ENCODE data around the gene GALK2. TPM values are rescaled to one million over a fixed set of nuclear protein-coding genes. Genes with fewer than 3 reads are reported as not detected.

GALK2 gene
- total and polyA plus RNA-seq, 2 donors (not counting 1 experiment from before 2014, with no cell fraction given), result 11.2 to 23.1 TPM

DNA sequence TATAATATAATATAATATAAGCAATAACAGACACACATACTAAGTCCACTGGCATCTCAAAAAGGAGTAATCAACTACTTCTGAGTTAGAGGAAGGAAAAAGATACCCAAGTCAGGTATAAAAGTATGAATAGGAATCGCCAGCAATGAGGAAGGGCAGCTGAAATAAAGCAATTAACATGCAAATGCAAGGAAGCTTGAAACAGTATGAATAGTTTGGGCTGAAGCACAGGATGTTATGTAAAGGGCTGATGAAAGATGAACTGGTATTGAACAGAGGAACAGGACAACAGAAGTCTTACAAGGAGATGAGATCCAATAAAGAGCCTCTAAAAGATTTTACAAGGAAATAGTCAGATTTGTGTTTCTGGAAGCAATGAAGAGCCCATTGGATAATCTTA, 21.7 kb upstream of the GALK2 start:
- TF ChIP-seq, protein P1, sequence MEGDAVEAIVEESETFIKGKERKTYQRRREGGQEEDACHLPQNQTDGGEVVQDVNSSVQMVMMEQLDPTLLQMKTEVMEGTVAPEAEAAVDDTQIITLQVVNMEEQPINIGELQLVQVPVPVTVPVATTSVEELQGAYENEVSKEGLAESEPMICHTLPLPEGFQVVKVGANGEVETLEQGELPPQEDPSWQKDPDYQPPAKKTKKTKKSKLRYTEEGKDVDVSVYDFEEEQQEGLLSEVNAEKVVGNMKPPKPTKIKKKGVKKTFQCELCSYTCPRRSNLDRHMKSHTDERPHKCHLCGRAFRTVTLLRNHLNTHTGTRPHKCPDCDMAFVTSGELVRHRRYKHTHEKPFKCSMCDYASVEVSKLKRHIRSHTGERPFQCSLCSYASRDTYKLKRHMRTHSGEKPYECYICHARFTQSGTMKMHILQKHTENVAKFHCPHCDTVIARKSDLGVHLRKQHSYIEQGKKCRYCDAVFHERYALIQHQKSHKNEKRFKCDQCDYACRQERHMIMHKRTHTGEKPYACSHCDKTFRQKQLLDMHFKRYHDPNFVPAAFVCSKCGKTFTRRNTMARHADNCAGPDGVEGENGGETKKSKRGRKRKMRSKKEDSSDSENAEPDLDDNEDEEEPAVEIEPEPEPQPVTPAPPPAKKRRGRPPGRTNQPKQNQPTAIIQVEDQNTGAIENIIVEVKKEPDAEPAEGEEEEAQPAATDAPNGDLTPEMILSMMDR (IDR thresholded peaks at IDR 0.05), result no peak
- no peak for TF ChIP-seq EZH2 (IDR thresholded peaks at IDR 0.05; ENCODE audit: borderline replicate concordance, insufficient read depth, low read depth, low read length, poor library complexity, severe bottlenecking)
- Histone ChIP-seq H3K4me3 (ENCODE audit: control extremely low read depth in 1 of 5, extremely low read depth in 1 of 5, insufficient read depth in 1 of 5, low read depth in 2 of 5, low read length in 4 of 5) (no peak overlapping the region), H3K27ac (ENCODE audit: low read length in 2 of 2) (peak overlapping the region in 1 of 2 donors; percentile 12), H4K20me1 (ENCODE audit: control insufficient read depth, insufficient read depth, low read length, poor library complexity, severe bottlenecking) (peaks cover 49% of the 10 kb centered on the region), H3K9me3 (ENCODE audit: control extremely low read depth in 1 of 3, control insufficient read depth in 2 of 3, insufficient read depth in 1 of 3, low read length in 2 of 3) (no peaks in the 10 kb centered on the region), H3K4me2 (replicated peaks; ENCODE audit: low read depth, low read length, poor library complexity, severe bottlenecking) (peak overlapping the region; percentile 4), H3K36me3 (replicated peaks in 1 of 2; ENCODE audit: control extremely low read depth in 1 of 2, control insufficient read depth in 1 of 2, extremely low read depth in 1 of 2, insufficient read depth in 2 of 2, low read length in 1 of 2) (peaks cover 2 to 18% of the 10 kb centered on the region in 2 experiments), H3K27me3 (replicated peaks in 1 of 4; ENCODE audit: control extremely low read depth in 1 of 4, control insufficient read depth in 3 of 4, insufficient read depth in 4 of 4, low read length in 3 of 4) (no peaks in the 10 kb centered on the region), H3K79me2 (ENCODE audit: control insufficient read depth, insufficient read depth, low read length) (peaks cover 88% of the 10 kb centered on the region), H2AFZ (ENCODE audit: insufficient read depth, low read depth, low read length, poor library complexity, severe bottlenecking) (no peak overlapping the region), H3K9ac (ENCODE audit: low read length) (no peak overlapping the region), H3K4me1 (ENCODE audit: control insufficient read depth in 2 of 2, insufficient read depth in 2 of 2, low read length in 2 of 2) (peaks cover 5 to 19% of the 10 kb centered on the region in 2 donors)
- Mint-ChIP-seq H3K4me3 (no peak overlapping the region), H3K4me1 (peaks cover 41% of the 10 kb centered on the region), H3K27ac (no peak overlapping the region), H3K9me3 (ENCODE audit: insufficient read depth) (no peaks in the 10 kb centered on the region), H3K27me3 (no peaks in the 10 kb centered on the region)
- DNase-seq (no peak), ATAC-seq (ENCODE audit: low read depth) (no peak)
- CTCF ChIA-PET, result interaction anchor here (4.8 kb wide), 1 partner anchor 286 kb away, joined by 45 read pairs; no protein-coding TSS in a partner anchor
- POLR2A ChIA-PET, result no interaction called here
- intact Hi-C loops (cut with micrococcal nuclease), result loop anchor here (10.0 kb wide), 2 partner anchors 793 to 997 kb away; no protein-coding TSS in a partner anchor
- 57% methylated on average over 1 of the region's 1 CpG for WGBS (ENCODE audit: insufficient coverage)

DNA sequence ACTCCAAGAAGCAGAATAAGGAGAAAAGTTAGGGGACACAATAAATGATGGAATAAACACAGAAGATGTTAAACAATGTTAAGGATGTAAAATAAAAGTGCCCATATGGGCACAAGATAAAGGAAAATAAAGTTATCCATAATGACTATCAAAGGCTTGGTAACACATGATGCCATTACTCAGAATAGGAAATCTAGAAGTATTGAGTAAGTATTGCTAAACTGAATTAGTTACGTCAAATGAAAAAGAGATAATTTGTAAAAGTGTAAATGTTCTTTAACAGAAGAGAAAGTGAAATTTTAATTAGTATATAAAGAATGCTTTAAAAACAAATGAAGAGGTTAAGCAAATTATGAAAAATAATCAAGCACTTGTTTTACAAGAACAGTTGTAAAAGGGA, 21.3 kb upstream of the GALK2 start:
- H3K4me1 Mint-ChIP-seq, result peaks cover 45% of the 10 kb centered on the region
- no CpG with 5 or more reads among the region's 1 CpG for WGBS (ENCODE audit: insufficient coverage)

More for the DNA sequence above, 21.3 kb upstream of the GALK2 start:
- ChIA-PET POLR2A (no interaction called here), CTCF (interaction anchor here (4.8 kb wide), 1 partner anchor 287 kb away, joined by 45 read pairs; no protein-coding TSS in a partner anchor)
- H4K20me1 ChIP-seq (ENCODE audit: control insufficient read depth, insufficient read depth, low read length, poor library complexity, severe bottlenecking), result peaks cover 49% of the 10 kb centered on the region
- H3K4me2 ChIP-seq (replicated peaks; ENCODE audit: low read depth, low read length, poor library complexity, severe bottlenecking), result peak overlapping the region; percentile 4
- H3K27ac Mint-ChIP-seq, result no peak overlapping the region
- no peaks in the 10 kb centered on the region for H3K9me3 Mint-ChIP-seq (ENCODE audit: insufficient read depth)
- H3K79me2 ChIP-seq (ENCODE audit: control insufficient read depth, insufficient read depth, low read length), result peaks cover 92% of the 10 kb centered on the region
- intact Hi-C loops (cut with micrococcal nuclease), result loop anchor here (10.0 kb wide), 2 partner anchors 794 to 996 kb away; no protein-coding TSS in a partner anchor
- H3K27me3 Mint-ChIP-seq, result no peaks in the 10 kb centered on the region
- H3K4me3 ChIP-seq (ENCODE audit: control extremely low read depth in 1 of 5, extremely low read depth in 1 of 5, insufficient read depth in 1 of 5, low read depth in 2 of 5, low read length in 4 of 5), result no peak overlapping the region
- no peak overlapping the region for H2AFZ ChIP-seq (ENCODE audit: insufficient read depth, low read depth, low read length, poor library complexity, severe bottlenecking)
- peaks cover 2 to 14% of the 10 kb centered on the region in 2 experiments for H3K36me3 ChIP-seq (replicated peaks in 1 of 2; ENCODE audit: control extremely low read depth in 1 of 2, control insufficient read depth in 1 of 2, extremely low read depth in 1 of 2, insufficient read depth in 2 of 2, low read length in 1 of 2)
- no peak overlapping the region for H3K9ac ChIP-seq (ENCODE audit: low read length)
- no peak for TF ChIP-seq EZH2 (IDR thresholded peaks at IDR 0.05; ENCODE audit: borderline replicate concordance, insufficient read depth, low read depth, low read length, poor library complexity, severe bottlenecking)
- TF ChIP-seq, protein P1 (IDR thresholded peaks at IDR 0.05), result no peak
- H3K4me1 ChIP-seq (ENCODE audit: control insufficient read depth in 2 of 2, insufficient read depth in 2 of 2, low read length in 2 of 2), result peaks cover 6 to 23% of the 10 kb centered on the region in 2 donors
- H3K4me3 Mint-ChIP-seq, result no peak overlapping the region
- H3K9me3 ChIP-seq (ENCODE audit: control extremely low read depth in 1 of 3, control insufficient read depth in 2 of 3, insufficient read depth in 1 of 3, low read length in 2 of 3), result no peaks in the 10 kb centered on the region
- H3K27ac ChIP-seq (ENCODE audit: low read length in 2 of 2), result peak overlapping the region in 1 of 2 donors; percentile 12
- no peaks in the 10 kb centered on the region for H3K27me3 ChIP-seq (replicated peaks in 1 of 4; ENCODE audit: control extremely low read depth in 1 of 4, control insufficient read depth in 3 of 4, insufficient read depth in 4 of 4, low read length in 3 of 4)
- no peak for ATAC-seq (ENCODE audit: low read depth)
- DNase-seq, result no peak
